Epithelial cell of proximal tubule (primary cell): ENCODE results near the gene CDH22. TPM values are rescaled to one million over a fixed set of nuclear protein-coding genes. Genes with fewer than 3 reads are reported as not detected.

Source experiments
- DNase-seq: peaks from one replicate; pipeline ENCODE4 v3.0.0-alpha.2; 2011; ENCODE audit warnings: low read depth
- H3K4me3 ChIP-seq: 2 replicates; pipeline ENCODE4 v1.5.1; 2011; ENCODE audit warnings: low read depth, mild to moderate bottlenecking, low read length
- CTCF ChIP-seq: conservative IDR thresholded peaks from 2 replicates; pipeline ENCODE4 v1.5.1; 2012; ENCODE audit warnings: low read depth, mild to moderate bottlenecking, low read length
- total RNA-seq: library from RNA; depleted of rRNA; stranded (reverse); fragments of >200 nt; gene quantifications from 2 replicates; pipeline ENCODE4 v1.2.3, GENCODE V29; 2015

Gene CDH22
- total RNA-seq, 1 donor from 2014 or later = not detected

- H3K4me3 ChIP-seq = no peak overlapping the region
- TF ChIP-seq CTCF = no peak
- DNase-seq = no peak
Measured at GRCh38 chr20:46191611-46192010, 116.7 kb downstream of the CDH22 start.

DNA sequence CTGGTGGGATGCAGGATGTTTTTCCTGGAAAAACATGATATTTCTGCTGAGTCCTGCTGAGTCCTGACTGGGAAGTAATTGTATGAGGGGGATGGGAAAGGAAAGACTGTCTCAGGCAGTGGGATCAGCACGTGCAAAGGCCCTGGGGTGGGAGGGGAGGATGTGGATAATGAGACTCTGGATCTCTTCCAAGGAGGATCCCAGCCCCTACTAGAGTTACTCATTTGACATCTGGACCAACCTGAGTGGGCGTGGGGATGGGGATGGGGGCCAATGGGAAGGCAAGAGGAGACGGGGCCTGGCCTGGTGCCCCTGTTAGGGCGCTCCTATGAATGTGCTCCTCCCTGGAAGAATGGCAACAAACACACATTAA, 117.1 kb downstream of the CDH22 start:
- DNase-seq = no peak
- no peak for TF ChIP-seq CTCF
- no peak overlapping the region for H3K4me3 ChIP-seq

DNA sequence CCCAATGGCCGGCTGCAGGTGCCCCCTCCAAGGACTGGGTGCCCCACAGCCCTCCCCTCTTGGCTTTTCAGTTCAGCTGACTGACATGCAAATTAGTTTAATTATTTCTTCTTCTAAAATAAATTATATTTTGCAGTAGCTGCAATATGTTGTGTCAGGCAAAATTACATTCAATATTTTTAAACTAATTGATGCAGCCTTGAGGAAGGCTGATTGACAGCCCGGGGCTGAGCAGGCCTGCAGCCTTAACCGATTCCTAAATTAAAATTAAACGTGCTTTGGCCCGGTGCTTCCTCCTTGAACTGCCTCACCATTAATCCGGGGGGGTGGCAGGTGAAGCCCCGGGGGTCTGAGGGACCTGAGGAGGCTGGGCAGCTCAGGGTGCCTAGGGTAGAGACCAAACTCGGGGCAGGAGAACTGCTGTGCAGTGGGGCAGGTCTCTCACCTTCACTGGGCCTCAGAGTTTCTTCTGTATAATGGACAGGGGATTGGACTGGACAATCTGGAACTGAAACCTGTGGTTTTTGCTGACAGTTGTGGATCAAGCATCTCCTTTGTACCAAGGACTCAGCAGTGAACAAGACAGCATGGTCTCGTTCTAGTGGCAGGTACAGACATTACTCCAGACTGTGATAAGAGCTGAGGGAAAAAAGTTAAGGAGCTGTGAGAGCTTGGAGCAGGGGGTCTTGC, 117.7 kb downstream of the CDH22 start:
- TF ChIP-seq CTCF = no peak
- H3K4me3 ChIP-seq = no peak overlapping the region
- DNase-seq = no peak

DNA sequence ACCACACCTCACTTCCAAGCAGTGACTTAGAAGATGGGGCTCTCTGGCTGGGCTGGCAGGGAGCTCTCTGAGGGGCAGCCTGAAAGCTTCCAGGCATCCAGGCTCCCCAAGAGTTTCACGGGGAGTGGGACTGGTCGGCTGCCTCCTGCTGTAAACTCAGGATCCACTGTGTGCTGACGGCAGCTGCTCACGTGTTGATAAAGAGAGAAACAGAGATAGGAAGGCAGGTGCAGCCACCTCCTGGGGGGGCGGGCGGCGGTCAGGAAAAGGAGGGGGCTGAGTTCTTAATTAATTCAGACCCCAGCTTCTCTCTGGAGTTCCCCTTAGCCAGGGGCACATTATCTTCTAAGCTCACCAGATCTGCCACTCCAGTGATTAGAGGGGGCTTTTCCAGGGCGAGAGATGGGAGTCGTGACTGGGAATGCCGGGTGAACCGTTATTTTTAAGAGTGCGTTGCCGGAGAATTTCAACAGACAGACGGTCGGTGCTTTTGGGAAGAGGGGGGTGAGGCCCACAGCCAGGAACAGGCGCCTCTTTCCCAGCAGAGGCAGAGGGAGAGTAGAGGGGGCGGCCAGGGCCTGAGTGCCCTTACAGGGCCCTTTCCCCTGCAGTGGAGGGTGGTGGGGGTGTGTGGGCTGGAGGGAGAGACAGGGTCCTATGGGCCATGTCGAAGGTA, 119.3 kb downstream of the CDH22 start:
- no peak overlapping the region for H3K4me3 ChIP-seq
- DNase-seq = no peak
- no peak for TF ChIP-seq CTCF

- no peak for TF ChIP-seq CTCF
- DNase-seq = no peak
Measured at GRCh38 chr20:46186210-46186609, 122.1 kb downstream of the CDH22 start.

GRCh38 chr20:46185353-46185752, 122.9 kb downstream of the CDH22 start:
- no peak for TF ChIP-seq CTCF
- no peak for DNase-seq
- H3K4me3 ChIP-seq = no peak overlapping the region

More at GRCh38 chr20:46186210-46186609, 122.1 kb downstream of the CDH22 start:
- H3K4me3 ChIP-seq = no peak overlapping the region

- no peak for DNase-seq
- H3K4me3 ChIP-seq = no peak overlapping the region
- no peak for TF ChIP-seq CTCF
Measured at GRCh38 chr20:46183768-46184167, 124.5 kb downstream of the CDH22 start.
